H9 (cell line): ENCODE data around the gene CHTF8. TPM values are rescaled to one million over a fixed set of nuclear protein-coding genes. Genes with fewer than 3 reads are reported as not detected.

Experiments
- DNase-seq: peaks from one replicate; pipeline ENCODE4 v3.0.0-alpha.2; 2017
- H2AFZ ChIP-seq: one replicate; pipeline ENCODE4 v1.6.1; 2013; ENCODE audit warnings: mild to moderate bottlenecking, low read length, control low read depth, moderate library complexity
- H2AK5ac ChIP-seq: 2 replicates; pipeline ENCODE4 v1.6.1; 2013; ENCODE audit warnings: low read length, control low read depth, mixed read lengths; ENCODE audit not compliant: insufficient read length
- H2BK120ac ChIP-seq: one replicate; pipeline ENCODE4 v1.6.1; 2013; ENCODE audit warnings: low read depth, mild to moderate bottlenecking, low read length, control low read depth, inconsistent platforms; ENCODE audit not compliant: poor library complexity, severe bottlenecking
- H2BK12ac ChIP-seq: 2 replicates; pipeline ENCODE4 v1.6.1; 2013; ENCODE audit warnings: low read length, control low read depth, mixed read lengths, low read depth; ENCODE audit not compliant: insufficient read length
- H2BK15ac ChIP-seq: 2 replicates; pipeline ENCODE4 v1.6.1; 2013; ENCODE audit warnings: low read depth, low read length, control low read depth
- H2BK20ac ChIP-seq: one replicate; pipeline ENCODE4 v1.6.1; 2013; ENCODE audit warnings: low read depth, mild to moderate bottlenecking, low read length, control low read depth, inconsistent platforms; ENCODE audit not compliant: poor library complexity, severe bottlenecking
- H2BK5ac ChIP-seq: 2 replicates; pipeline ENCODE4 v1.6.1; 2013; ENCODE audit warnings: low read length, control low read depth, mixed read lengths; ENCODE audit not compliant: insufficient read length
- H3K14ac ChIP-seq: 2 replicates; pipeline ENCODE4 v1.6.1; 2013; ENCODE audit warnings: low read length, control low read depth; ENCODE audit not compliant: insufficient read depth
- H3K18ac ChIP-seq: 2 replicates; pipeline ENCODE4 v1.6.1; 2013; ENCODE audit warnings: low read depth, mild to moderate bottlenecking, mixed read lengths, low read length, control low read depth; ENCODE audit not compliant: insufficient read length
- H3K23ac ChIP-seq: 2 replicates; pipeline ENCODE4 v1.6.1; 2013; ENCODE audit warnings: low read length, control low read depth, mixed read lengths, low read depth; ENCODE audit not compliant: insufficient read length
- H3K23me2 ChIP-seq: 2 replicates; pipeline ENCODE4 v1.6.1; 2013; ENCODE audit warnings: low read depth, mild to moderate bottlenecking, mixed read lengths, low read length, control low read depth; ENCODE audit not compliant: insufficient read length, poor library complexity, severe bottlenecking
- H3K27ac ChIP-seq: 2 replicates; pipeline ENCODE4 v1.5.1; 2013; ENCODE audit warnings: low read length, control low read depth, mixed read lengths, low read depth; ENCODE audit not compliant: insufficient read length
- H3K27me3 ChIP-seq: 2 replicates; pipeline ENCODE4 v1.6.1; 2013; ENCODE audit warnings: low read length, control low read depth, inconsistent platforms; ENCODE audit not compliant: insufficient read depth
- H3K4ac ChIP-seq: 2 replicates; pipeline ENCODE4 v1.6.1; 2013; ENCODE audit warnings: low read depth, mild to moderate bottlenecking, control low read depth, inconsistent platforms, low read length, moderate library complexity
- H3K4me1 ChIP-seq: 2 replicates; pipeline ENCODE4 v1.6.1; 2013; ENCODE audit warnings: low read length, control low read depth, inconsistent platforms; ENCODE audit not compliant: insufficient read depth
- H3K4me2 ChIP-seq: 2 replicates; pipeline ENCODE4 v1.6.1; 2013; ENCODE audit warnings: low read length, control low read depth, mixed read lengths; ENCODE audit not compliant: insufficient read length, insufficient read depth
- H3K56ac ChIP-seq: 2 replicates; pipeline ENCODE4 v1.6.1; 2013; ENCODE audit warnings: low read depth, mild to moderate bottlenecking, mixed read lengths, low read length, control low read depth; ENCODE audit not compliant: insufficient read length
- H3K79me1 ChIP-seq: 2 replicates; pipeline ENCODE4 v1.6.1; 2013; ENCODE audit warnings: low read depth, mild to moderate bottlenecking, moderate library complexity, low read length, control low read depth, inconsistent platforms; ENCODE audit not compliant: insufficient read depth, poor library complexity, severe bottlenecking
- H3K79me2 ChIP-seq: 2 replicates; pipeline ENCODE4 v1.6.1; 2013; ENCODE audit warnings: low read length, control low read depth, inconsistent platforms; ENCODE audit not compliant: insufficient read depth
- H3K9ac ChIP-seq: 2 replicates; pipeline ENCODE4 v1.6.1; 2013; ENCODE audit warnings: low read length, control low read depth, mixed read lengths; ENCODE audit not compliant: insufficient read length; ENCODE audit errors: extremely low read depth
- H3K9me3 ChIP-seq: one replicate; pipeline ENCODE4 v1.6.1; 2013; ENCODE audit warnings: low read depth, low read length, inconsistent platforms; ENCODE audit not compliant: control insufficient read depth
- H3T11ph ChIP-seq: one replicate; pipeline ENCODE4 v1.6.1; 2013; ENCODE audit warnings: mild to moderate bottlenecking, low read length, control low read depth, inconsistent platforms
- H4K20me1 ChIP-seq: one replicate; pipeline ENCODE4 v1.6.1; 2013; ENCODE audit not compliant: control insufficient read depth, insufficient read length, insufficient read depth
- H4K5ac ChIP-seq: 2 replicates; pipeline ENCODE4 v1.6.1; 2013; ENCODE audit warnings: low read depth, mild to moderate bottlenecking, mixed read lengths, low read length, control low read depth; ENCODE audit not compliant: insufficient read length
- H4K8ac ChIP-seq: replicated peaks from 2 replicates; pipeline ENCODE4 v1.6.1; 2013; ENCODE audit warnings: low read length, control low read depth, mixed read lengths, low read depth; ENCODE audit not compliant: insufficient read length
- H4K91ac ChIP-seq: 2 replicates; pipeline ENCODE4 v1.6.1; 2013; ENCODE audit warnings: low read depth, mild to moderate bottlenecking, moderate library complexity, mixed read lengths, low read length, control low read depth; ENCODE audit not compliant: insufficient read length
- H3K27ac Mint-ChIP-seq, 3 experiments: 2 replicates in 2 of 3; 3 replicates in 1 of 3; pipeline ENCODE4 v1.8.0; 2020 to 2021; ENCODE audit warnings: mixed read lengths in 3 of 3, mild to moderate bottlenecking in 1 of 3, moderate library complexity in 1 of 3
- H3K27me3 Mint-ChIP-seq: 2 replicates; pipeline ENCODE4 v1.8.0; 2021; ENCODE audit warnings: low read depth, mild to moderate bottlenecking, moderate library complexity, mixed read lengths
- H3K36me3 Mint-ChIP-seq, 3 experiments: 2 replicates in 2 of 3; 3 replicates in 1 of 3; pipeline ENCODE4 v1.8.0; 2020 to 2021; ENCODE audit warnings: low read depth in 3 of 3, mixed read lengths in 3 of 3; ENCODE audit not compliant: insufficient read depth in 1 of 3
- H3K4me1 Mint-ChIP-seq, 2 experiments: 2 replicates each; pipeline ENCODE4 v1.8.0; 2020; ENCODE audit warnings: mixed read lengths in 2 of 2
- H3K4me3 Mint-ChIP-seq, 2 experiments: 2 replicates in 1 of 2; 3 replicates in 1 of 2; pipeline ENCODE4 v1.8.0; 2020 to 2021; ENCODE audit warnings: mild to moderate bottlenecking in 2 of 2, mixed read lengths in 2 of 2, moderate library complexity in 1 of 2
- H3K9me3 Mint-ChIP-seq, 2 experiments: 2 replicates in 1 of 2; 3 replicates in 1 of 2; pipeline ENCODE4 v1.8.0; 2020; ENCODE audit warnings: mild to moderate bottlenecking in 2 of 2, mixed read lengths in 2 of 2, moderate library complexity in 1 of 2
- CTCF ChIP-seq: fragments of 200-600 bp; sonication (generic); conservative IDR thresholded peaks from 3 replicates; pipeline ENCODE4 v1.8.0; 2021; ENCODE audit warnings: antibody characterized with exemption, mild to moderate bottlenecking
- WGBS: extraction: QIAGEN DNeasy Blood & Tissue Kit; methylation state at CpG from one replicate; pipeline ENCODE4 v1.1.7; 2013; ENCODE audit warnings: missing lambda C conversion rate, low lambda C conversion rate, mixed read lengths; ENCODE audit not compliant: insufficient read length; ENCODE audit errors: extremely low coverage; 5-methylcytosine and 5-hydroxymethylcytosine counted together
- total RNA-seq: library from RNA; stranded (reverse); gene quantifications from 2 replicates; pipeline ENCODE4 v1.2.1, GENCODE V29; 2021

Gene CHTF8
- total RNA-seq, 1 experiment from 2014 or later = 168 TPM

GRCh38 chr16:69114976-69115355 is 17.4 kb downstream of the CHTF8 start:
- Histone ChIP-seq H3K27me3 (no peaks in the 10 kb centered on the region), H3K9ac (no peak overlapping the region), H2BK12ac (no peak overlapping the region), H2AK5ac (no peak overlapping the region), H2BK5ac (no peak overlapping the region), H4K8ac (no peak overlapping the region), H4K20me1 (no peaks in the 10 kb centered on the region), H3K9me3 (no peaks in the 10 kb centered on the region), H2AFZ (no peak overlapping the region), H3K56ac (no peak overlapping the region), H3K27ac (no peak overlapping the region), H3K79me1 (no peaks in the 10 kb centered on the region), H3K23ac (no peak overlapping the region), H3K4me1 (no peaks in the 10 kb centered on the region), H2BK120ac (no peak overlapping the region), H3K14ac (no peak overlapping the region), H3K4ac (no peak overlapping the region), H4K91ac (no peak overlapping the region), H4K5ac (no peak overlapping the region), H3K4me2 (no peak overlapping the region), H2BK20ac (no peak overlapping the region), H3K18ac (no peak overlapping the region), H3K23me2 (no peaks in the 10 kb centered on the region), H3K79me2 (no peaks in the 10 kb centered on the region; the same call in 1 of the 2 replicates), H2BK15ac (no peak overlapping the region), H3T11ph (no peak overlapping the region)
- Mint-ChIP-seq H3K9me3 (no peaks in the 10 kb centered on the region; a peak in 2 of 5 replicates), H3K4me3 (no peak overlapping the region), H3K36me3 (peaks cover 79 to 95% (median 86%) of the 10 kb centered on the region in 3 experiments), H3K27ac (no peak overlapping the region; a peak in 1 of 7 replicates), H3K27me3 (no peaks in the 10 kb centered on the region), H3K4me1 (peaks cover 3 to 15% of the 10 kb centered on the region in 2 experiments; a peak in 2 of 4 replicates)
- no peak for TF ChIP-seq CTCF
- WGBS = no CpG with 5 or more reads among the region's 6 CpGs
- no peak for DNase-seq
